ENCODE measurements around the gene SLC35G1.

The SLC35G1 gene

DNA sequence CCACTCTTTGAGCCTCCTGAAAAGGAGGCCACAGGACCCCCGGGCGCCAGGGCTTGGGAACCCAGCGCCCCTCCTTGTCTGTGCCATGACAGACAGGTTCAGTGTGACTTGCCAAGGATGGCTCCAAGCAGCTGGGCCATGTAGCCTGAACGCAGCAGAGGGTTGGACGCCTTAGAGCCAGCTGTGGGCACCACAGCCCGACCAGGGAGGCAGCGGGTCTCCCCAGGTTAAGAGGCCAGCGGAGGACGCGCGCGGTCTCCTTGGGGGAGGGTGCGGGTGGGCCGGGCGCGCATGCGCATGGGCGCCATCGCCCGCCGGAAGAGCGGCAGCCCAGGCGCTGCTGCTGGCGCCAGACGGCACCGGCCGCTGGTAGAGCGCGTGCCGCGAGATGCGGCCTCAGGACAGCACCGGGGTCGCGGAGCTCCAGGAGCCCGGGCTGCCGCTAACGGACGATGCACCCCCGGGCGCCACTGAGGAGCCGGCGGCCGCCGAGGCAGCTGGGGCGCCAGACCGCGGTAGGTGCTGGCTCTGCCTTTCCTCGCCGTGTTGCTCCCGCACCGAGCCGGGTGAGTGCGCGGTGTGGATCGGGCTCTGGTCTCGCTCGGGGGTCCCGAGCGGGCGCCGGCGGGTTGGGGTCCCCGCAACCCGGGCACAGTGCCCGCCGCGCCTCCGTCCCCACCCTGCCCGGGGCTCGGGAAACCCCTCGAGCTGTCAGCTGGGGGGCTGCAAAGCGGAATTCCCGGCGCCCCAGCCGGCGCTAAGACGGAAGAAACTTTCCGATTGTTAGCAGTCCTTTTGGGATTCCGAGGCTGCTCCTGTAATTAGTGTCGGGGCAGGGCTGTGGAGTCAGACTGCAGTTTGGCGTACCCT lies at the start of gene SLC35G1:
TSS of gene SLC35G1 (plus strand) at position 333 of the 870 bp plus-strand sequence. CDS start at position 389, 56 bp downstream.
- DNase-seq (ENCODE audit: low read depth in 2 of 2), result peak; percentile 59 to 67

DNA sequence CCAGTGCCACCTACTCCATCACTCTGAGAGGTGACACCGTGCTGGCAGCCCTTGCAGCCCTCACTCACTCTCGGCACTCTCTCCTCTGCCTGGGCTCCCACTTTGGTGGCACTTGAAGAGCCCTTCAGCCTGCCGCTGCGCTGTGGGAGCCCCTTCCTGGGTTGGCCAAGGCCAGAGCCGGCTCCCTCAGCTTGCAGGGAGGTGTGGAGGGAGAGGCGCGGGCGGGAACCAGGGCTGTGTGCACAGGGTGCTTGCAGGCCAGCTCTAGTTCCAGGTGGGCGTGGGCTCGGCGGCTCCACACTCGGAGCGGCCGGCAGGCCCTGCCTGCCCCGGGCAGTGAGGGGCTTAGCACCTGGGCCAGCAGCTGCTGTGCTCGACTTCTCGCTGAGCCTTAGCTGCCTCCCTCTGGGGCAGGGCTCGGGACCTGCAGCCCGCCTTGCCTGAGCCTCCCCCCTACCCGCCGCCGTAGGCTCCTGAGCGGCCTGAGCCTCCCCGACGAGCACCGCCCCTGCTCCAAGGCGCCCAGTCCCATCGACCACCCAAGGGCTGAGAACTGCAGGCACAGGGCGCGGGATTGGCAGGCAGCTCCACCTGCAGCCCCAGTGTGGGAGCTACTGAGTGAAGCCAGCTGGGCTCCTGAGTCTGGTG lies 48.7 kb upstream of the SLC35G1 start:
- DNase-seq (ENCODE audit: low read depth in 2 of 2), result no peak

GRCh38 chr10:93849593-93849992 lies 44.2 kb upstream of the SLC35G1 start:
- DNase-seq (ENCODE audit: low read depth in 2 of 2), result no peak

- DNase-seq (ENCODE audit: low read depth in 2 of 2), result no peak
Observed at GRCh38 chr10:93850031-93851015, 43.5 kb upstream of the SLC35G1 start.

- DNase-seq (ENCODE audit: low read depth in 2 of 2), result no peak
Observed at GRCh38 chr10:93851169-93851568, 42.6 kb upstream of the SLC35G1 start.

DNA sequence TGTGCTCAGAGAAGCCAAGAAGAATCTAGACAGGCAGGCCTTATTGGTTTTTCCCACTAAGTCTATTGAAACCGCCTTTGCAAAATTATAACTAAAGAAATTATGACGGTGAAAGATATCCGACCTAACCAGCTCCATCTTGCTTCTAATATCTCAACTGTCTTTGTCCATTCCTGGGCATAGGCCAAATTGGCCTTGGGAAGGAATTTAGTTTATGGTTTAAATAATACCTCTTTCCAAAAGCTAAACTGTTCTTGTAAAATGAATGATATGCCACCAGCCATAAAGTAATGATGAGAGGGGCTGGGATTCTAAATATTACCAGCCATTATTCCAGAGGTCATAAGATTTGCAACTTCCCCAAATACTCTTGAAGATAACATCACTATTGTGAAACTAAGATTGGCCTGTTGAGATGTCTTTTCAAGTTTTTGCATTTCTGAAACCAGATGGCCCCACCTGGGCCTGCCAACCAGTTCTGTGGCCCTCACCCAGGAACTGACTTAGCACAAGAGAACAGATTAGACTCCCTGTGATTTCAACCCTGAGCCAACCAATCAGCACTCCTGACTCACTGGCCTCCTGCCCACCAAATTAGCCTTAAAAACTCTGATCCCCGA lies 41.2 kb upstream of the SLC35G1 start:
- no peak for DNase-seq (ENCODE audit: low read depth in 2 of 2)

- DNase-seq (ENCODE audit: low read depth in 2 of 2), result no peak
Observed at GRCh38 chr10:93854975-93855374, 38.8 kb upstream of the SLC35G1 start.

GRCh38 chr10:93856349-93857145 lies 37.2 kb upstream of the SLC35G1 start:
- no peak for DNase-seq (ENCODE audit: low read depth in 2 of 2)

DNA sequence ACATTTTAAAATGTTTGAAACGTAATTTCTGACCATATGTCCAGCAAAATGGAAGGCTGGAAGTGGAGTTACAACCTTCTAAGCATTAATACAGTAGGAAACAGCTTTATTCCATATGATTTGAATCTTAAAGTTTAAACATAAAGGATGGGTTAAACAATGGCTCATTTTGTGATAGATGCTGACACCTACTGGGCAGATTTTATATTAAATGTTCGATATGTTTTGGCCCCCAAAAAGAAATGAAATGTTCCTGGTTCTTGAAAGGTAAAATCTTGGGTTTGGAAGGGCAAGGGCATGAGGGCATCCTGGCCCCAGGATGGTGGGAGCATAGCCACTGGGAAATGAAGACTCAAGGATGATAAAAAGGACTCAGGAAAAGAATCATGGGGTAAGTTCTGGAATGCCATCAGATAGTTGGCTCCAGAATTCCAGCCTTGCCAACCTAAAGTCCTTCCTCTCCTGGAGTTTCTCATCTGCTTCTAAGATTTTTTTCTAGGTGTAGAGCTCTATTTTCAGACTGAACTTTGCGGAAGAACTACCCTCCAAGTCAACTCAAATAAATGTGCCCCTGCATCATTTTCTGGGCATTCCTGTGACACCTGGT lies 34.6 kb upstream of the SLC35G1 start:
- DNase-seq (ENCODE audit: low read depth in 2 of 2), result no peak

GRCh38 chr10:93861825-93862224 lies 32.0 kb upstream of the SLC35G1 start:
- no peak for DNase-seq (ENCODE audit: low read depth in 2 of 2)

DNA sequence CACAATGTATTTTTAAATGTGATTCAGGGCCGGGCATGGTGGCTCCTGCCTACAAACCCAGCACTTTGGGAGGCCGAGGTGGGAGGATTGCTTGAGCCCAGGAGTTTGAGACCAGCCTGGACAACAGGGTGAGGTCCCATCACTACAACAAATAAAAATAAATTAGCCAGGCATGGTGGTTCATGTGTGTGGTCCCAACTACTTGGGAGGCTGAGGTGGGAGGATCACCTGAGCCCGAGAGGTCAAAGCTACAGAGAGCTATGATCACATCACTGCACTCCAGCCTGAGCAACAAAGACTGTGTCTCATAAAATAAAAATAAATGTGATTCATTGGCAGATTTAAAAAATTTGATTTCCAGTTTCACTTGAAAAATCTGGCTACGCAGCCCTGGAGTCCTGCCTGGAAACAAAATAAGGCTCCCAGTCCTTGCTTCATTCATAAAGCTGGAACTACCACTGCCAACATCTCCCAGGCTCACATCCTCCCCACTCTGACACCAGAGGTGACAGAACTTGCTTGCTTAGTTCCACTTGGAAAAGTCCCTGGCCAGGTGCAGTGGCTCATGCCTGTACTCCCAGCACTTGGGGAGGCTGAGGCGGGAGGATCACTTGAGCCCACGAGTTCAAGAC lies 27.9 kb upstream of the SLC35G1 start:
- DNase-seq (ENCODE audit: low read depth in 2 of 2), result no peak

- DNase-seq (ENCODE audit: low read depth in 2 of 2), result no peak
Observed at GRCh38 chr10:93867525-93867924, 26.3 kb upstream of the SLC35G1 start.

DNA sequence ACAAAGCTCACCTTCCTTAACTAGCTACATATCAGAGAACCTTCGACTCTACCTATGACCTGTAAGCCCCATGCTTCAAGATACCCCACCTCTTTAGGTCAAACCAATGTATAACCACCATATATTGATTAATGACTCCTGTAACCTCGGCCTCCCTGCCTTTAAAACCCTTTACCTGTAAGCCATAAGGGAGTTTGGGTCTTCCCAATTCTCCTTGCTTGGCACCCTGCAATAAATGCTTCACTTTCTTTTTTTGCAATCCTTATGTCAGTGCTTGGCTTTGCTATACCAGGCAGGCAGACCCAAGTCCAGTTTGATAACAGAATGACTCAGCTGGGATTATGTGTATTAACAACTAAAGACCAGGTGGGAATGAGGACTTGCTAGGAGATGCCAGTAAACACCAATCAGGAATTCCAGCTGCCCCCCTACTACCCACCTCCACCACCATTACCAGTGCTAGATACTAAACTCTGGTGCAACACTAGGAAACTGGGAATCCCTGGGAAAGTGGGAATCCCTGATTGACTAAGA lies 22.0 kb upstream of the SLC35G1 start:
- DNase-seq (ENCODE audit: low read depth in 2 of 2), result no peak

- no peak for DNase-seq (ENCODE audit: low read depth in 2 of 2)
Observed at GRCh38 chr10:93872375-93873158, 21.2 kb upstream of the SLC35G1 start.

DNA sequence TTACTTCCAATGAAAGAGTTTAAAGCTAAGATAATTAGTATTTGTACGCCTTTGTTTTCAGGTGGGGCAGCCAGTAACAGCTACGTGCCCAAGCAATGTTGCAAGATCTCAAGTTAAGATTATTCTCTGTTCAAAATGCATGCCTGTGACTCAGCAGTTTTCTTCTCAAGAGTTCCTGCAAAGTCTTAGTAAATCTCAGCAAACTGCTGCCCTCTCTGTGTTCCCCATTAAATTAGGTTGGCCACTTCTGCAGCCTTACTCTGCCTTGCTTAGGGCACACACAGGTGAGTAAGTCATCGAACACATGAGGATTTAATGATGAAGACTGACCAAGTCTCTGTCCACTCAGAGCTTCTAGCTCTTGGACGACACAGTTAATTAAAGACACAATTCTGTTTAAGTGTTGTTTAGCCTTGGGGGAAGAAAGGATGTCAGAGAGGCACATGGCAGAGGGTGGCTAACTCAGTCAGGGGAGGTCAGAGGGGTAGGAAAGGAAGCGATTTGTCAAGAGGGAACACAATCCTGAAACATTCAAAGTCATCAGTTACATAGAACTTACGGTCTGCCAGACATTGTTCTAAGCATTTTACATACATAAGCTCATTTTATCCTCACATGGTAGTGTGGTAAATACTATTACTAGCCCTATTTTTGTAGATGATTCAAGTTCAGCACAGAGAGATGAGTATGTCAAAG lies 20.2 kb upstream of the SLC35G1 start:
- DNase-seq (ENCODE audit: low read depth in 2 of 2), result no peak

GRCh38 chr10:93874309-93875031 lies 19.3 kb upstream of the SLC35G1 start:
- DNase-seq (ENCODE audit: low read depth in 2 of 2), result no peak

DNA sequence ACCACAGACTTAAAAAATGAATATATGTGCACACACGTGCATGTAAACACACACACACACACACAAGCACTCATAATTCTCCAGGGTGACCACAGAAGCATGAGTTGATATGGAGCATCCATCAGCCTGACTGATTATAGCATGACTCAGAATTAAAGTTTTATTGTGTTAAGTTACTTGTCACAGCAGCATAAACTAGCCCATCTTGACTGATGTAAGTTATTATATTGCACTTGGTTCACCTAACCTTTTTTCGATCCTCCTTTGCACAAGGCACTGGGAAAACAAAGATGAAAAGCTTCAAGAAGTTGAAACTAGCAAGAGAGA lies 18.8 kb upstream of the SLC35G1 start:
- no peak for DNase-seq (ENCODE audit: low read depth in 2 of 2)

DNA sequence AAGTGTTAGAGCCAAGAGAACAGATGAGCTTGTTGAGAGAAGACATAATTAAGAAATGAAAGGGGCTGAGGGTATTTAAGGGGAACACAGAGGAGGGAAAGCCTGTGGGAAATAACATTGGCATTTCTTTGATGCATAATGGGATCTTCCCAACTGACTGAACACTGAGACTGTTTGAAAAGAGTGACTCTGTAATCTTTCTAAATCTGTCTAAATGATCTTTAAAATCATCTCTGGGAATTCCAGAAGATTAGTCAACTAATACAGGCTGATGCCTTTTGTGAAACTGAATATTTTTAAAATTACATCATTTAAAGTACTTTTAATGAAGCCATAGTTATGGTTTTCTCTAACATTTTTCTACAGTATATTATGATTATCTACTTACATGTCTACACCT lies 17.4 kb upstream of the SLC35G1 start:
- no peak for DNase-seq (ENCODE audit: low read depth in 2 of 2)

Data from stimulated activated CD8-positive, alpha-beta memory T cell treated with anti-CD3 and anti-CD28 coated beads, Interleukin-2, amount 100 ng/mL, for 48 hours (primary cell).